HG03159 (cell line): ENCODE data around the gene GNPAT.
A peak's percentile ranks its signal among the peaks of the same experiment; 100 is the strongest.
"Not testable (repeated sequence)": the region's sequence is repeated elsewhere in the genome, so short reads cannot be mapped to it uniquely, and the experiment has no call there.

Experiments
- ATAC-seq: cut with Tn5 transposase; IDR thresholded peaks from one replicate; pipeline ENCODE4 v1.9.1; 2021; ENCODE audit warnings: mild to moderate bottlenecking, moderate library complexity; ENCODE audit not compliant: unreplicated experiment

GNPAT gene

DNA sequence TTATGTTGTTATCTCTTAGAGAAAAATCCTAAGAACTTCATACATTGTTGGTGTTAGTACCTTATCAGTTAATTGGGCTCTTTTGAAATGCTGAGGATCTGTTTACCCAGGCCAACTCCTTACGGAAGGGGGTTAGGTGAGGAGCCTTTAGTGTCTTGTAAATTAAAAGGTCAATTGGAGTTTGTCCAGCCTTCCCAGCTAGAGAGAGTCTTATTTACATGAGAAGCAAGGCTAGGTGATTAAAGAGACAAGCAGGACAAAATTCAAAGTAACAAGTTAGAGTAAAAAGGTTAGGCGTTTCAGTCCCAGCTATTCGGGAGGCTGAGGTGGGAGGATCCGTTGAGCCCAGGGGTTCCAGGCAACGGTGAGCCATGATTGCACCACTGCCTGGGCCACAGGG lies 28.7 kb upstream of the GNPAT start:
- not testable (repeated sequence) for ATAC-seq

DNA sequence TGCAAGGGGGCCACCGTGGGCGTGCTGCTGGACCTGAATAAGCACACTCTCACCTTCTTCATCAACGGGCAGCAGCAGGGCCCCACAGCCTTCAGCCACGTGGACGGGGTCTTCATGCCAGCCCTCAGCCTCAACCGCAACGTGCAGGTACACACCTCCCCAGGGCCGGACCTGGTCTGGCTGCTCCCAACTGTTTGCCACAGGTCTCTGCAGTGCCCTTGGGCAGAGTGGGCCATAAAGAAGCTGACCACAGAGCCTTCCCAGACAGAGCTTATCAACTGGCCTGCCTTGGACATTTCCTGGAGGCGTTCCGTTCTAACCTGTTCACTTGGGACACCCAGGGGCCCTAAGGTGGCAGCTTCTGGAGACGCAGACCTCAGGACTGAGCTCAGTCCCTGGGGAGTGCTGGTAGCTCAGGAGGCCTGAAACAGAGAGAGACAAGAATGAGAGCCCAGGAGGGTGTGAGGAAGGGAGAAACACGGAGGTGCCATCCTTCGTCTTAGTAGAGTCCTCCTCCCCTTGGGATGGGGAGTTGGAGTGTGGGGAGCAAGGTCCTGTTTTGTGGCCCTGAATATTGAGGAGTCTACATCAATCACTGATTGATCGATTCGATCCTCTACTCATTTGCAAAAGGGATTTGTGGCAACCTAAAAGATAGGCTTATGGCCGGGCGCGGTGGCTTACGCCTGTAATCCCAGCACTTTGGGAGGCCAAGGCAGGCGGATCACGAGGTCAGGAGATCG lies 27.0 kb upstream of the GNPAT start:
- no peak for ATAC-seq

DNA sequence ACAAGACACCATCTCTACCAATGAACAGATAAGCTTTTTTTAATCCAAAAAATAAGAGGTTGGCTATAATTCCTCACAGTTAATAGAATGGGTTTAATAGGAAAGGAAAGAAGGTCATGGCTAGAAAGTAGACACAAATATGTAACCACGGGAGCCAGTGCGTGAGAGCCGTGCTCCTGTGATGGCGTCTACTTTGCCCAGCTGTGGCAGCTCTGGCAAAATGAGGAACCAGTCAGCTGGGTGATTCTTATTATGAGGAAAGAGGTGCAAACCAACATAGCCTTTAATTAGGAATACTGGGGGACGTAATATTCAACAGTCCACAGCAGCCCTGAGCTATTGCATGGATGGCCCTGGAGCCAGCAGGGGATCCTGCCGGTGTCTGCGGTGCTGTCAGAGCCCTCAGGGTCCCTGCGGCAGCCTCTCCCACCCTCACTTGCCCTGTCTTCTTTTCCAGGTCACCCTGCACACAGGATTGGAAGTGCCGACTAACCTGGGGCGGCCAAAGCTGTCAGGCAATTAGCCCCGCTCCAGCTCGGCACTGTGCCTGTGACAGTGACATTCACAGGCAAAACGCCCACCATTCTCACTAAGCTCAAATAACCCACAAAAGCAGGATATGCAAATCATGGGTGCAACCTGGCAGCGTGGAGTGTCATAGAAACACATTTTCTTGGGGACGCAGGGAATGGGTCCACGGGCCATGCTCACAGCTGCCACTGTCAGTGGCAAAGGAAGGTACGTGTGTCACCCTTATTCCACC lies 25.9 kb upstream of the GNPAT start:
- ATAC-seq, result peak; percentile 28

DNA sequence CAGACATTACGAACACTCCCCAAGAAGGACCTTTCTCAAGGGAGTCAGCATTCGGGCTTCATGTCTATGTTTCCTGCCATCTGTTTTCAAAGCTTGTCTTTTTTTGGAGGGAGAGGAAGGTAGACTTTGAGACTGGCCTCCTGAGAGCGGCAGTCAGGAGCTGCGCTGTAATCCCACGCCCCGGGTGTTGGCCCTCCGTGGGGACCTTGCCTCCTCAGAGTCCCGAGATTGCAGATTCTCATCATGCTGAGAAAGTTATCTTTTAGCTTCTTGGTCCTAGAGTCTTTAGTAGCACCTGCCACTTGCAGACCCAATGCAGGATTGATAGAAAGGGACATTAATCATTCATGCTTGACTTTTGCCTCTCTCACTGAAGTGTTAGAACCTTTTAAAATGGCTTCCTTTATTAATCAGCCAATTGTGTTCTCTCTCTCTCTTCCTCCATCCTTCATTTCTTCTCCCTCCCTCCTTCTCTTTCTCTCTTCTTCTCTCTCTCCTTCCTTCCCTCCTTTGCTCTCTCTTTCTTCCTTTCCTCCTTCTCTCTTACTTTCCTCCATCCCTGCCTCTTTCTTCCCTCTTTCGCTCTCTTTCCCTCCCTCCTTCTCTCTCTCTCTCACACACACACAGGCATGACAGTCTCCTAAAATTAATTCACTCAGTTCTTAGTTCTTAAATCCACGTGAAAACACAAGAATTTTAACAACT lies 25.2 kb upstream of the GNPAT start:
- ATAC-seq, result peak; percentile 1

DNA sequence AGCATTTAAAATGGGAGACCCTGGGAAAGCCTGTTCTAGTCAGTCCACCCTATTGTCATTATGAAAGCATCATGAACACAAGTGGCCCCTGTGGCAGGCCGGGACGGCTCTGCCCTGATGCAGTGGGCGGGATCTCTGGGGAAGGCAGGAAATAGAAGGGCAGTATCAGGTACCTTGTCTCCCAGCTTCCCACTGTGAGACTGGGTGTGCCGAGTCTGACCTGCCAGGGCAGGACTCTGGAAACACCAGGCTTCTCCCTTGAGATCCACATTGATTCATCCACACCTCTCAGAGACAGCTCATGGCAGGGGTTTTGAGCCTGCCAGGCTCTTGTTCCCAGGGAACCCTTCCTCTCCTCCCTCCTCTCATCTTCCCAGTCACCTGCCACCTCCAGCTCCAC lies 24.5 kb upstream of the GNPAT start:
- no peak for ATAC-seq

DNA sequence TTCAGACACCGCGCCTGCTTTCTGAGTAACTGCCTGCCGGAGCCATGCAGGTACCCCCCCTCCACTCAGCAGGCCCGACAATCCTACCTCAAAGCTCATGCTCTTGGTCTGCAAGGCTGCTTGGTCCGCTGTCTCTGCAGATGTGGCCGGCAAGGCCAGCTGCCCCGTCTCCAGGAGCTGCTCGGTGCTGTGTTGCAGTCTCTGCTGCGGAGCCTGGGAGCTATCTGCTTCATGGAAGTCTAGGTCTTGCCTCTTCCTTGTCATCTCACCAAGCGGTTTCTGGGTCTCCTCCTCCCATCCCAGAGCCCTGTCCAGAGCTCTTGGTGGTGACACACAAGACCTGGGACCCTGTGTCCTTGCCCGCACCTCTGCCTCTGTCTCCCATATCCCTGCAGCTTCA lies 24.0 kb upstream of the GNPAT start:
- no peak for ATAC-seq

DNA sequence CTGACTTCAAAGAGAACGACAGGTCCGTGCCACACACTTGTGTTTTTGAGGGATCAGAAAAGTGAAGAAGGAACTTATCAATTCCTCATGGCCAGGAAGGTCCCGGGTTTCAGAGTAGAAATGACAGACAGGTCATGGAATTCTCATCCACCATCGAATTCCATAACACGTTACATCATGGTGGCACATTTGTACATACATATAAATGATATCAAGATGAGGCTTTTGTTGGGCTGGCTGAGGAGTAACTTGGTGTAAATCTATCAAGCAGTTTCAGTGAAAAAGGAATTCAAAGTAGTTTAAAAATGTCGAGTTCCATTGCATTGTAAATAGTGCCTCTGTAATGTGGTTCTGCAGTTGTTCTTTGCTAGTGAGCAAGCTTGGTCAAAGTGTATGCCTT lies 22.9 kb upstream of the GNPAT start:
- ATAC-seq, result no peak

DNA sequence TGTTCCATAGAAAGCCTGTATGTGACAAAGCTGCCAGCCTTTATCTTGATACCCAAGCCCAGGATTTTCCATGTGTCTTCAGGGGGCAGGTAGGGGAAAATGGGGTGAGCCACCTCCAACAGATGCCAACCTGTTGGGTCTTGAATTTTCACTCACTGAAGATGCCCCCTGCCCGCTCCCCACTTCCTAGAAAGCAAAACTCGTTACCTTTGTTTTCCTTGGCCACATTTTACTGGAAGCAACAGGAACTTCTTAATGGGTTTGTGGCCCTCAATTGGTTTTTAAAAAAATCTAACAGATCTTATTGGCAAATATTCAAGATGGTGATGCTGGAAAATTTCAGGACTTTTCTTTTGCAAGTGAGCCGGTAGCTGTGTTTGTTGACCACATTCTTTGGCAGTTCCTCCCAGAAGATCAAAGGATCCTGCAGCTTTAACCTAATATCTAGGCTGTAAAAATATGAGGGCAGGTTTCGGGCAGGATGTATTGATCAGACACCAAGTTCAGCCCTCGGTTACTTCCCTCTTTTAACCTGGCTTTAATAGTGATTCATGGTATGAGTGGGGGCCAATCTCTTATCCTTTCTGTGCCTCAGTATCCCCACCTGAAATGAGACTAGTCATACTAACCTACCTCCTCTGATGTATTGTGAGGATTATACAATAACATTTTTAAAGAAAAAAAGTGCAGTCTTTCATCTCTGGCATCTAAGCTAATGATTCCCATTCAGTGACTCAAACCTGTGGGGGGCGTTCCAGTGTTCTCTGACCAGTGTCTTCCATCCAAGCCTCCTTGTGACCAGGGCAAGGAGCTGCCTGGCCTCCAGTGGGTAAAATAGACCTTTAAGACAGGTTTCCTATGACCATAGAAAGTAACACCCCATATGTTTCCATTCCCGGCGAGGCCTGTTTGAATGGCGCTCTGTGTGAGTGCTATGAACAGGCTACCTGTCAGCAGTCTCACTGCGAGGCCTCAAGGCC lies 21.3 kb upstream of the GNPAT start:
- ATAC-seq, result no peak

DNA sequence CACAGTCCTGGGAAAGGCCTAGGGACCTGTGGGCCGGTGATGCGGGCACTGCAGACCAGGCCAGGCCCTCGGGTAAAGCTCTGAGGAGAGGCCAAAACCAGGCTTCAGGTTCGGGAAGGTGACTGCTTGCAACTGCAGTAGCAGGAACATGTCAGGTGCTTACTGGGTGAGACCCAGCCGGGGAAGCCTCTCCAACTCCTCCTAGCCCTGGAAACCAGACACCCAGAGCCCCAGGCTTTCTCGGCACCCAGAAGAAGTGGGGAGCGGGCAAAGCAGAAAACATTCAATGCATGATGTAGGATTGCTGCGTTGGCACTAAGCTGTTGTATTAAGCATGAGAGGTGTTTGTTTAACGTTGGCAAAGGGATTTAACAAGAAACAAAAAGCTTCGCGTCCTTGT lies 20.2 kb upstream of the GNPAT start:
- no peak for ATAC-seq

DNA sequence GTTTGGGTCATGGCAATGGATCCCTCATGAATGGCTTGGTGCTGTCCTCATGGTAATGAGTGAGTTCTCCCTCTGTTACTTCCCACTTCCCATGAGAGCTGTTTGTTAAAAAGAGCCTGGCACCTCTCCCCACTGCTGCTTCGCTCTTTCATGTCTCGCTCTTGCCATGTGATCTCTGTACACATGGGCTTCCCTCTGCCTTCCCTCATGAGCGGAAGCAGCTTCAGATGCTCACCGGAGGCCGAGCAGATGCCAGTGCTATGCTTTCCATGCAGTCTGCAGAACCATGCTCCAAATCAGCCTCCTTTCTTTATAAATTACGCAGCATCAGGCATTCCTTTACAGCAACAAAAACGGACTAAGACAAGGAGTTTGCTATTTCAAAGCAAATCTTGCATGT lies 14.9 kb upstream of the GNPAT start:
- no peak for ATAC-seq

DNA sequence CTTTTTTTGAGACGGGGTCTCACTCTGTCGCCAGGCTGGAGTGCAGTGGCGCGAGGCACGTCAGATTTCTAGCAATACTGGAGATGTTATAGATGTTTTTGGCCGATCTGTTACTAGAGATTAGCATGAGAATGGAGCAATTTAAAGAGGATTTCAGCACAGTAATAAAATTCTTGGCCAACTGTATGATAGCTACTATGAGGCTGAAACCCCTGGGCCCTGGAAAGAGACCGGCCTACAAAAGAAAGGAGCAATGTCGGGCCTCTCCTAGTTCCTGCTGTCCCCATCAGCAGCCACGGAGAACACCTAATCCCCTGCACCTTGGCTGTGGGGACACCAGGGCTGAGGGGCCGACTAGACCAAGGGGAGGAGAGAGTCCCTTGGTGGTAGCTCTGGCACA lies 9.5 kb upstream of the GNPAT start:
- ATAC-seq, result no peak

DNA sequence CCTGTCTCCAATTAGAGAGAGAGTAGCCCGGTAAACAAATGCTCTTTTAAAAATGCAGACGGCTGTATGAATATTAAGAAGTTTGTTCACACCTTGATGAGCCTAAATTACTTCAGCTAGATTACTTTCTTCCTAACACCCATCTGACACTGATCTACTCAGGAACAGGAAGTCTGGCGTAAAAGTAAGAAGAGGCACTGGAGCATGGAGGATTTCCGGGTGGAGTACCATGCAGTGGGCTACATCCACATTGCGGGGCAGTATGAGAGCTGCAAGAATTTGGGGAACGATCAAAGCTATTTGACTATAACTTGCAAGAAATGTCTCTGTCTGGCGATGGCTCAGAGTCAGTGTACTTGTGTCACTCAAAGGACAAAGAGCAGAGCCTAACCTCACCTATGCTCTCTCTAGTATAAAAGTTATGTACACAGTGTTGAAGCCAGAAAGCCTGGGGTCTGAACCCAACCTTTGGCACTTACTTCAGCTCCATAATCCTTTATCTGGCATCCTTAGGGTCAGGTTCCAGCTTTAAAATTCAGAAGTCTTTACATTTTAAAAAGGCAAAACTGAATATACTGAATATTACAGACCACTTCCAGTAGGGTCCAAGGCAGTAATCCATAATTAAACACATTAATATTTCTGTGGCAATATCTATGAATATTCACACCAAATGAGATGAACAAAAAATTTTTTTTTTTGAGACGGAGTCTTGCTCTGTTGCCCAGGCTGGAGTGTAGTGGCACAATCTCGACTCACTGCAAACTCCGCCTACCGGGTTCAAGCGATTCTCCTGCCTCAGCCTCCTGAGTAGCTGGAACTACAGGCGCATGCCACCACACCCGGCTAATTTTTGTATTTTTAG lies 7.9 kb upstream of the GNPAT start:
- ATAC-seq, result peak; percentile 70

DNA sequence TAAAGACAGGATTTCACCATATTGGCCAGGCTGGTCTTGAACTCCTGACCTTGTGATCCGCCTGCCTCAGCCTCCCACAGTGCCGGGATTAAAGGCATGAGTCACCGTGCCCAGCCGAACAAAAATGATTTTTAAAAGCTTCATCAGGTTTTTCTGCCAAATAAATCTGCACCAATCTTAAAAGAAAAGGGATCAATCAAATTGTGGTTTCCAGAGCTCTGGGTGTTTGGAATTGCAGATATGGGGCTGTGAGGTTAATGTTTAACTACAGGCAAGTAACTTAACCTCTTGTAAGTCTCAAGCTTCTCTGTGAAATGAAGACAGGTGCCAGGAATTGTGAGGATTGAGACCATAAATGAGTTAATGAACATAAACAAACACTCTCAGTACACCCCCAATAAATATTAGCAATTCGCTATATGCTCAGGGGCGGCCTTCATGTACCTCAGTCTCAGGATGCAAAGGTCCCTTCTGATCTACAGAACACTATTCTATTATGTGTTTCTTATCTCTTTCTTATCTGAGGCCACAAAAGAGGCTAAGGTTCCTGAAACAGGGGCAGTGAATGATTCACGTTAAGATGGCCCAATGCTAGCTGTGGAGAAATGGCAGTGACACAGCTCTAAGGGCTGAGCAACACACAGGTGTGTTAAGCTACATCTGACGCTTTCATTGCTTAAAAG lies 7.1 kb upstream of the GNPAT start:
- ATAC-seq, result no peak

DNA sequence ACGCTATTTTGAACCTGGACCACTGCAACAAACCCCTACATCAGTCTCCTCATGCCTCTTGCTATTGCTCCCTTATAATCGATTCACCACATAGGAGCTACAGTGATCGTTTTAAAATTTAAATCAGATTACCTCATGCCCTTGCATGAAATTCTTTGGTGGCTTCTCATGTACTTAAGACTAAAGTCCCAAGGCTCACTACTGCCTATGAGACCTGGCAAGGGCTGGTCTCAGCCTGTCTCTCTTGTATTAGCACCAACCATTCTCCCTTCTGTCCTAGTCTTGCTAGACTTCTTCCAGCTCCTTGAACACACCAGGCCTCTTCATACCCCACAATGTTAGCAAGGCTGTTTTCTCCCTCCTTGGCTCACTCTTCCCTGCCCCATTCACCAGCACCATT lies 6.5 kb upstream of the GNPAT start:
- ATAC-seq, result no peak

DNA sequence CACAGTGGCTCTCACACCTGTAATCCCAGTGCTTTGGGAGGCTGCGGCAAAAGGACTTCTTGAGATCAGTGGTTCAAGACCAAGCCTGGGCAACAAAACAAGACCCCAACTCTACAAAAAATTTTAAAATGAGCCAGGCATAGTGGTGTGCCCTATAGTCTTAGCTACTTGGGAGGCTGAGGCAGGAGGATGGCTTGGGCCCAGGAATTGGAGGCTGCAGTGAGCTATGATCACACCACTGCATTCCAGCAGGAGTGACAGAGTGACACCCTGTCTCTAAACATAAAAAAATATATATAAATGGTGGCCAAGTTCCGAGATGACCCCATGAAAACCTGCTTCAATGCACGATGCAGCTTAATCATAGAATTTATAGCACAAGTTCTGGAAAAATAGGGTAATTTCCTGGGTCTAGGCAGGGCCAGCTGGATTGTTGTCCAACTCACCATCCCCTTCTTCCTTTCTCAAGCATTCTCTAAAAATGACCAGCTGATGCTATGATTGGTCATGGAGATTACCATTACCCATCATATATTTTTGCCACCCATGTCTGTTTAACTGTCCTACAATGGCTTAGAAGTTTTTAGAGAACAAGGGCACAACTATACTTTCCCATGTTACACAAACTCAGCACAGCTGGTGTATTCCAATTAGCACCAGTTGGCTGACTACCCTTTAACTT lies 5.3 kb upstream of the GNPAT start:
- no peak for ATAC-seq

DNA sequence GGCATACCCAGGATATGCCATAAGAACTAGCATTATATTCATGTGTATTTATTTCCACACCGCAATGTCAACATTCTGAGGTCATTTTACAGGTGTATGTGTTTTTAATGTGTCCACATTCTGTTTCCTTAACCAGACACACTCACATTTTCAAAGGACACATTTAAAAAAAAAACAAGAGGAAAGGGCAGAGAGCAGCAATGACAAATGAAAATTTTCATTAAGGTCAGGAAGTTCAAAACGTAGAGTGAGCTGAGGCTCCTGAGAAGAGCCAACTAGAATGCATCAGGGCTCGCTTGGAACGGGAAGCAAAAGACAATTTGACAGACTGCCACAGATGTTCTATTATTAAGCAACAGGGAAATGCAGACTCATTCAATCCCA lies 4.8 kb upstream of the GNPAT start:
- ATAC-seq, result no peak

DNA sequence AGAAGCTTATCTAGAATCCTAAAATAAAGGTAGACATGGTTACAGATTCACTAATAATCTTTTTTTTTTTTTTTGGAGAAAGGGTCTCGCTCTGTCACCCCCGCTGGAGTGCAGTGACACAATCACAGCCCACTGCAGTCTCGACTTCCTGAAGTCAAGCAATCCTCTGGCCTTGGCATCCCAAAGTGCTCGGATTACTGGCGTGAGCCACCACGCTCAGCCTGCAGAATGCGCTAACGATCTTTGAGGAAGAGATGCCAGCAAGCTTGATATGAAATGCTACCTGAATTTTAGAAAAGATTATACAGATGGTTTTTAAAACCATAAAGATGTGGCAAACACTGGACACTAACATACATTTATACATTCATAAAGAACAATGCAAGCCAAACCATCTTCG lies 4.1 kb upstream of the GNPAT start:
- no peak for ATAC-seq

DNA sequence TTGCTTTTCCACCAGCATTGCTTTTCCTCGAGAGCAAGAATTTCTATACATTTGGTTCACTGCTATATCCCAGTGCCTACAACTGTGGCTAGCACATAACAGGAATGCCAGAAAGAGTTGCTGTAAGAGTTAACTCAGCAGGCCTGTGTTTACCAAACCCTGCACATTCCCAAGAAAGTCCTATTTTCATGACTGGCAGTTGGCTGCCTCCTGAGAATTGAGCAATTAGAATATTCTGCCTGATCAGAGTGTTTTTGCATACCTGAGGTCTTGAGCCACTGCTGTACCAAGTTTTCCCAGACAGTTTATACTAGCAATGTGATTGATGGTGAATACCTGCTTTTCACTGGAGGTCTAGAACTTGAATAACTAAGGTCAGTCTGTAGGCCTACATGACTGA lies 2.7 kb upstream of the GNPAT start:
- no peak for ATAC-seq

DNA sequence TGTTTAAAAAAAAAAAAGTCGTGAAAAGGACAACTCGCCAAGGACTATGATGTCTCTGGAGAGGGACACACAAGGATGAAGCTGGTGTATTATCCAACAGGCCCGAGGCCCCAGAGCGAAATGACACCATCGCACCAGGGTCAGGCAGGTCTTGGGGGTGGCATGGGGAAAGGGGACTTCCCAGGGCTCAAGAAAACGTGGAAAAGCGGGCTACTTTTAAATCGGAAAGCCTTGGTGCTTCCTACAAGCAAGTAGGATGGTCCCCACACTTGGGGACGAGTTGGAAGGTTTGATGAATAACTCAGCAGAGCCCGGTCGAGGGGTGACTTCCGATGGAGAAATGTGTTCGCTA lies 505 bp upstream of the GNPAT start:
- peak; percentile 4 for ATAC-seq
